GM19395 (cell line): ENCODE data around the gene NOX1.
A peak's percentile ranks its signal among the peaks of the same experiment; 100 is the strongest.
"Not testable (repeated sequence)": the region's sequence is repeated elsewhere in the genome, so short reads cannot be mapped to it uniquely, and the experiment has no call there.

Experiments used
- ATAC-seq: cut with Tn5 transposase; IDR thresholded peaks from one replicate; pipeline ENCODE4 v1.9.1; 2021; ENCODE audit warnings: mild to moderate bottlenecking, moderate library complexity; ENCODE audit not compliant: unreplicated experiment

The NOX1 gene

GRCh38 chrX:100819837-100820666 lies 54.1 kb downstream of the NOX1 start, which contains the start of gene CSTF2:
Gene CSTF2, plus strand, starts transcription at chrX:100820391. Its CDS starts 26 bp downstream, at chrX:100820417.
- peak; percentile 98 for ATAC-seq

GRCh38 chrX:100819534-100819836 lies 54.7 kb downstream of the NOX1 start:
- ATAC-seq: no peak

GRCh38 chrX:100817340-100817739 lies 56.8 kb downstream of the NOX1 start:
- ATAC-seq: no peak

- no peak for ATAC-seq
Measured at GRCh38 chrX:100812216-100813158, 61.7 kb downstream of the NOX1 start.

- ATAC-seq: not testable (repeated sequence)
Measured at GRCh38 chrX:100808265-100808664, 65.9 kb downstream of the NOX1 start.

GRCh38 chrX:100804780-100805179 lies 69.4 kb downstream of the NOX1 start:
- no peak for ATAC-seq

GRCh38 chrX:100802843-100803242 lies 71.3 kb downstream of the NOX1 start:
- ATAC-seq: no peak

GRCh38 chrX:100798484-100799214 lies 75.5 kb downstream of the NOX1 start:
- no peak for ATAC-seq

- ATAC-seq: no peak
Measured at GRCh38 chrX:100797359-100797758, 76.8 kb downstream of the NOX1 start.

GRCh38 chrX:100796371-100796770 lies 77.8 kb downstream of the NOX1 start:
- not testable (repeated sequence) for ATAC-seq
